HepG2 (cell line): ENCODE data around the gene ADM. TPM values are rescaled to one million over a fixed set of nuclear protein-coding genes. Genes with fewer than 3 reads are reported as not detected.

Experiments used
- ARNT ChIP-seq: fragments of 450-650 bp; IDR thresholded peaks from 2 replicates; pipeline ENCODE4 v1.6.1; 2017
- CERS6 ChIP-seq: sonication (generic); formaldehyde crosslinking; IDR thresholded peaks from 2 replicates; pipeline ENCODE4 v1.5.0; 2020; ENCODE audit warnings: missing genetic modification reagents
- DNMT1 ChIP-seq: sonication (generic); formaldehyde crosslinking; IDR thresholded peaks from 2 replicates; pipeline ENCODE4 v1.5.1; 2020; ENCODE audit warnings: mild to moderate bottlenecking, missing genetic modification reagents
- E2F2 ChIP-seq: sonication (generic); formaldehyde crosslinking; IDR thresholded peaks from 2 replicates; pipeline ENCODE4 v1.4.0; 2020; ENCODE audit warnings: missing genetic modification reagents, borderline replicate concordance
- ELF1 ChIP-seq: sonication (generic); formaldehyde crosslinking; IDR thresholded peaks from 2 replicates; pipeline ENCODE4 v1.4.0; 2020; ENCODE audit warnings: missing genetic modification reagents
- FOSL1 ChIP-seq: sonication (generic); formaldehyde crosslinking; IDR thresholded peaks from 2 replicates; pipeline ENCODE4 v1.9.0; 2021; ENCODE audit warnings: missing genetic modification reagents, borderline replicate concordance
- GATA4 ChIP-seq: sonication (generic); IDR thresholded peaks from 2 replicates; pipeline ENCODE4 v1.6.1; 2016; ENCODE audit warnings: antibody characterized with exemption, low read depth, borderline replicate concordance
- IRF2 ChIP-seq: IDR thresholded peaks from 2 replicates; pipeline ENCODE4 v1.6.1; 2018; ENCODE audit warnings: missing genetic modification reagents, missing compliant biosample characterization
- THAP11 ChIP-seq: IDR thresholded peaks from 2 replicates; pipeline ENCODE4 v1.6.1; 2016; ENCODE audit warnings: missing biosample characterization, missing genetic modification reagents
- U2AF2 ChIP-seq: fragments of 200-400 bp; formaldehyde crosslinking; IDR thresholded peaks from 2 replicates; pipeline ENCODE4 v1.6.1; 2017; ENCODE audit warnings: low read depth, mild to moderate bottlenecking, low read length
- ZIK1 ChIP-seq: sonication (generic); formaldehyde crosslinking; IDR thresholded peaks from 2 replicates; pipeline ENCODE4 v1.5.0; 2020; ENCODE audit warnings: mild to moderate bottlenecking, low read depth, missing genetic modification reagents, borderline replicate concordance
- ZNF24 ChIP-seq: fragments of 450-650 bp; IDR thresholded peaks from 2 replicates; pipeline ENCODE4 v1.6.1; 2017; ENCODE audit warnings: antibody characterized with exemption, mild to moderate bottlenecking
- ZNF30 ChIP-seq: sonication (generic); formaldehyde crosslinking; IDR thresholded peaks from 2 replicates; pipeline ENCODE4 v1.5.0; 2020; ENCODE audit warnings: mild to moderate bottlenecking, missing genetic modification reagents
- ZNF333 ChIP-seq: sonication (generic); formaldehyde crosslinking; IDR thresholded peaks from 2 replicates; pipeline ENCODE4 v1.4.0; 2020; ENCODE audit warnings: mild to moderate bottlenecking, missing genetic modification reagents, borderline replicate concordance
- ZNF431 ChIP-seq: sonication (generic); formaldehyde crosslinking; IDR thresholded peaks from 2 replicates; pipeline ENCODE4 v1.9.0; 2022; ENCODE audit warnings: missing genetic modification reagents, low read depth, mild to moderate bottlenecking, borderline replicate concordance
- ZNF468 ChIP-seq: sonication (generic); formaldehyde crosslinking; IDR thresholded peaks from 2 replicates; pipeline ENCODE4 v1.8.0; 2022; ENCODE audit warnings: mild to moderate bottlenecking, moderate library complexity, missing genetic modification reagents
- ZNF484 ChIP-seq: sonication (generic); formaldehyde crosslinking; IDR thresholded peaks from 2 replicates; pipeline ENCODE4 v1.5.1; 2020; ENCODE audit warnings: mild to moderate bottlenecking, low read depth, missing genetic modification reagents, borderline replicate concordance
- ZSCAN9 ChIP-seq: IDR thresholded peaks from 2 replicates; pipeline ENCODE4 v1.6.1; 2016; ENCODE audit warnings: borderline replicate concordance
- ZZZ3 ChIP-seq: sonication (generic); formaldehyde crosslinking; IDR thresholded peaks from 2 replicates; pipeline ENCODE4 v1.4.0; 2020; ENCODE audit warnings: missing genetic modification reagents, mild to moderate bottlenecking, borderline replicate concordance
- polyA plus RNA-seq, 8 experiments: library from polyadenylated mRNA; depleted of rRNA in 3 of 8; stranded (reverse) in 7 of 8; unstranded in 1 of 8; fragments of >200 nt; fragmentation: Illumina TruSeq in 4 of 8; extraction: Trizol in 4 of 8; gene quantifications; 2 replicates each; pipeline versions ENCODE4 v1.2.1 to v1.2.3, GENCODE V29; 2011 to 2016; ENCODE audit warnings: low read depth in 4 of 8, missing spikeins in 1 of 8, mixed read lengths in 1 of 8; ENCODE audit not compliant: insufficient read depth in 1 of 8
- total RNA-seq, 5 experiments: library from RNA; depleted of rRNA; stranded (reverse); fragments of >200 nt; fragmentation: Illumina TruSeq; extraction: Trizol; gene quantifications; 2 replicates each; pipeline ENCODE4 v1.2.3, GENCODE V29; 2016; ENCODE audit warnings: low read depth in 1 of 5
- TF ChIP-seq, protein P1 (sequence below): IDR thresholded peaks from 2 replicates; pipeline ENCODE4 v1.4.0; 2020; ENCODE audit warnings: mild to moderate bottlenecking, missing genetic modification reagents
- TF ChIP-seq, protein P2 (sequence below): sonication (generic); formaldehyde crosslinking; conservative IDR thresholded peaks from 2 replicates; pipeline ENCODE4 v1.8.0; 2022; ENCODE audit warnings: missing genetic modification reagents

The ADM gene
- total and polyA plus RNA-seq, 2 of the 13 experiments (the other 11 are each of a cell fraction or from before 2014, with no cell fraction given) = 10.7 to 26.1 TPM

GRCh38 chr11:10307400-10308200, 2.7 kb downstream of the ADM start (continued):
- TF ChIP-seq, protein P1, sequence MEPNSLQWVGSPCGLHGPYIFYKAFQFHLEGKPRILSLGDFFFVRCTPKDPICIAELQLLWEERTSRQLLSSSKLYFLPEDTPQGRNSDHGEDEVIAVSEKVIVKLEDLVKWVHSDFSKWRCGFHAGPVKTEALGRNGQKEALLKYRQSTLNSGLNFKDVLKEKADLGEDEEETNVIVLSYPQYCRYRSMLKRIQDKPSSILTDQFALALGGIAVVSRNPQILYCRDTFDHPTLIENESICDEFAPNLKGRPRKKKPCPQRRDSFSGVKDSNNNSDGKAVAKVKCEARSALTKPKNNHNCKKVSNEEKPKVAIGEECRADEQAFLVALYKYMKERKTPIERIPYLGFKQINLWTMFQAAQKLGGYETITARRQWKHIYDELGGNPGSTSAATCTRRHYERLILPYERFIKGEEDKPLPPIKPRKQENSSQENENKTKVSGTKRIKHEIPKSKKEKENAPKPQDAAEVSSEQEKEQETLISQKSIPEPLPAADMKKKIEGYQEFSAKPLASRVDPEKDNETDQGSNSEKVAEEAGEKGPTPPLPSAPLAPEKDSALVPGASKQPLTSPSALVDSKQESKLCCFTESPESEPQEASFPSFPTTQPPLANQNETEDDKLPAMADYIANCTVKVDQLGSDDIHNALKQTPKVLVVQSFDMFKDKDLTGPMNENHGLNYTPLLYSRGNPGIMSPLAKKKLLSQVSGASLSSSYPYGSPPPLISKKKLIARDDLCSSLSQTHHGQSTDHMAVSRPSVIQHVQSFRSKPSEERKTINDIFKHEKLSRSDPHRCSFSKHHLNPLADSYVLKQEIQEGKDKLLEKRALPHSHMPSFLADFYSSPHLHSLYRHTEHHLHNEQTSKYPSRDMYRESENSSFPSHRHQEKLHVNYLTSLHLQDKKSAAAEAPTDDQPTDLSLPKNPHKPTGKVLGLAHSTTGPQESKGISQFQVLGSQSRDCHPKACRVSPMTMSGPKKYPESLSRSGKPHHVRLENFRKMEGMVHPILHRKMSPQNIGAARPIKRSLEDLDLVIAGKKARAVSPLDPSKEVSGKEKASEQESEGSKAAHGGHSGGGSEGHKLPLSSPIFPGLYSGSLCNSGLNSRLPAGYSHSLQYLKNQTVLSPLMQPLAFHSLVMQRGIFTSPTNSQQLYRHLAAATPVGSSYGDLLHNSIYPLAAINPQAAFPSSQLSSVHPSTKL = peak; percentile 66; the same call in 1 of the 2 replicates
- TF ChIP-seq FOSL1 (no peak), THAP11 (CRISPR knock-in tag) (no peak; the same call in 1 of the 2 replicates), IRF2 (CRISPR knock-in tag) (0 out of 2 replicates have a peak, but pooled peaks have one; percentile 33), E2F2 (CRISPR knock-in tag) (no peak), ZNF333 (no peak), ZNF431 (CRISPR knock-in tag) (no peak), ZSCAN9 (CRISPR knock-in tag) (0 out of 2 replicates have a peak, but pooled peaks have one; percentile 7), ZNF468 (CRISPR knock-in tag) (no peak), U2AF2 (peak; percentile 95; the same call in 1 of the 2 replicates), DNMT1 (no peak), ZNF484 (CRISPR knock-in tag) (no peak), CERS6 (CRISPR knock-in tag) (no peak), ZIK1 (CRISPR knock-in tag) (no peak), ARNT (no peak), ELF1 (CRISPR knock-in tag) (no peak; the same call in 1 of the 2 replicates), ZZZ3 (CRISPR knock-in tag) (no peak), ZNF24 (no peak), ZNF30 (no peak), GATA4 (no peak)
- TF ChIP-seq, protein P2, sequence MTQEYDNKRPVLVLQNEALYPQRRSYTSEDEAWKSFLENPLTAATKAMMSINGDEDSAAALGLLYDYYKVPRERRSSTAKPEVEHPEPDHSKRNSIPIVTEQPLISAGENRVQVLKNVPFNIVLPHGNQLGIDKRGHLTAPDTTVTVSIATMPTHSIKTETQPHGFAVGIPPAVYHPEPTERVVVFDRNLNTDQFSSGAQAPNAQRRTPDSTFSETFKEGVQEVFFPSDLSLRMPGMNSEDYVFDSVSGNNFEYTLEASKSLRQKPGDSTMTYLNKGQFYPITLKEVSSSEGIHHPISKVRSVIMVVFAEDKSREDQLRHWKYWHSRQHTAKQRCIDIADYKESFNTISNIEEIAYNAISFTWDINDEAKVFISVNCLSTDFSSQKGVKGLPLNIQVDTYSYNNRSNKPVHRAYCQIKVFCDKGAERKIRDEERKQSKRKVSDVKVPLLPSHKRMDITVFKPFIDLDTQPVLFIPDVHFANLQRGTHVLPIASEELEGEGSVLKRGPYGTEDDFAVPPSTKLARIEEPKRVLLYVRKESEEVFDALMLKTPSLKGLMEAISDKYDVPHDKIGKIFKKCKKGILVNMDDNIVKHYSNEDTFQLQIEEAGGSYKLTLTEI = no peak
